Measurements from ENCODE around the gene TRAF7.

DNA sequence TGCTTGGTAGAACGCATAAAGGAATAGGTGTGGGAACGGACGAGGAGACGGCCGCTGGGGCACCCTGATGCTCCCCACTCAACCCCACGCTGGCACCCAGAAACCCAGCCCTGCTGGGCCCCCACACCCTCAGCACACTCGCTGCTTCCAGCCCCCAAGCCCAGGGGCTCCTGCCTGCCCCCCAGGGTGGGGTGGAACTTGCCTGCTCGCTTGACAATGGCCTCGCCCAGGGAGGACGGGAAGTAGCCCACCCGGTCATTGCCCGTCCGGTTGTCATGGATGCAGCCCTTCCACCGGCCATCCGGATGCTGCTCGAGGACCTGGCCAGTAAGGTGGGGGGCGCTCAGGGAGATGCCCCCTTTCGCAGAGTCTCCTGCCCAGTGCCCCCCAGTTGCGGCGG lies 30.9 kb downstream of the TRAF7 start:
- TF ChIP-seq, protein P1, sequence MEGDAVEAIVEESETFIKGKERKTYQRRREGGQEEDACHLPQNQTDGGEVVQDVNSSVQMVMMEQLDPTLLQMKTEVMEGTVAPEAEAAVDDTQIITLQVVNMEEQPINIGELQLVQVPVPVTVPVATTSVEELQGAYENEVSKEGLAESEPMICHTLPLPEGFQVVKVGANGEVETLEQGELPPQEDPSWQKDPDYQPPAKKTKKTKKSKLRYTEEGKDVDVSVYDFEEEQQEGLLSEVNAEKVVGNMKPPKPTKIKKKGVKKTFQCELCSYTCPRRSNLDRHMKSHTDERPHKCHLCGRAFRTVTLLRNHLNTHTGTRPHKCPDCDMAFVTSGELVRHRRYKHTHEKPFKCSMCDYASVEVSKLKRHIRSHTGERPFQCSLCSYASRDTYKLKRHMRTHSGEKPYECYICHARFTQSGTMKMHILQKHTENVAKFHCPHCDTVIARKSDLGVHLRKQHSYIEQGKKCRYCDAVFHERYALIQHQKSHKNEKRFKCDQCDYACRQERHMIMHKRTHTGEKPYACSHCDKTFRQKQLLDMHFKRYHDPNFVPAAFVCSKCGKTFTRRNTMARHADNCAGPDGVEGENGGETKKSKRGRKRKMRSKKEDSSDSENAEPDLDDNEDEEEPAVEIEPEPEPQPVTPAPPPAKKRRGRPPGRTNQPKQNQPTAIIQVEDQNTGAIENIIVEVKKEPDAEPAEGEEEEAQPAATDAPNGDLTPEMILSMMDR (conservative IDR thresholded peaks at IDR 0.05; ENCODE audit: low read depth, low read length): no peak
- no peak for TF ChIP-seq EZH2phosphoT487 (IDR thresholded peaks at IDR 0.05; ENCODE audit: borderline replicate concordance, low read length)

All from PC-3 (cell line).